Ascending aorta (tissue), 2 donors: ENCODE data around the gene KIRREL3. TPM values are rescaled to one million over a fixed set of nuclear protein-coding genes. Genes with fewer than 3 reads are reported as not detected.

Experiments used
- DNase-seq, 2 donors: peaks; one replicate each; pipeline ENCODE4 v3.0.0-alpha.2; 2019; ENCODE audit warnings: low spot score in 2 of 2
- H3K27ac ChIP-seq, 2 donors: fragments of 200-600 bp; sonication (generic); one replicate each; pipeline ENCODE4 v1.5.1; 2016 to 2017; ENCODE audit warnings: mild to moderate bottlenecking in 1 of 2
- H3K27me3 ChIP-seq: fragments of 200-600 bp; sonication (generic); one replicate; pipeline ENCODE4 v1.5.1; 2017
- H3K36me3 ChIP-seq, 2 donors: fragments of 200-600 bp; sonication (generic); one replicate each; pipeline ENCODE4 v1.5.1; 2016
- H3K4me1 ChIP-seq, 2 donors: fragments of 200-600 bp; sonication (generic); one replicate each; pipeline ENCODE4 v1.5.1; 2016 to 2017; ENCODE audit warnings: mild to moderate bottlenecking in 1 of 2
- H3K4me3 ChIP-seq, 2 donors: fragments of 200-600 bp; sonication (generic); one replicate each; pipeline ENCODE4 v1.5.1; 2016 to 2017; ENCODE audit warnings: mild to moderate bottlenecking in 1 of 2
- H3K9me3 ChIP-seq, 2 donors: fragments of 200-600 bp; sonication (generic); one replicate each; pipeline ENCODE4 v1.5.1; 2016
- intact Hi-C: fragments of 100-400 bp; cut with DNase I; formaldehyde crosslinking; loops from one replicate; pipeline ENCODE4 v1.15.1; 2023
- total RNA-seq: library from RNA; depleted of rRNA; stranded (reverse); fragments of >200 nt; gene quantifications from one replicate; pipeline ENCODE4 v1.1.0, GENCODE V29; 2016
- TF ChIP-seq, protein P1 (sequence below), 3 experiments: fragments of 200-600 bp in 2 of 3; fragments of 450-650 bp in 1 of 3; sonication (generic) in 2 of 3; IDR thresholded peaks; one replicate each; pipeline ENCODE4 v1.5.1; 2016 to 2019; ENCODE audit warnings: antibody characterized with exemption in 3 of 3, mild to moderate bottlenecking in 1 of 3, moderate library complexity in 1 of 3

KIRREL3 gene
- total RNA-seq, 1 donor from 2014 or later = not detected

DNA sequence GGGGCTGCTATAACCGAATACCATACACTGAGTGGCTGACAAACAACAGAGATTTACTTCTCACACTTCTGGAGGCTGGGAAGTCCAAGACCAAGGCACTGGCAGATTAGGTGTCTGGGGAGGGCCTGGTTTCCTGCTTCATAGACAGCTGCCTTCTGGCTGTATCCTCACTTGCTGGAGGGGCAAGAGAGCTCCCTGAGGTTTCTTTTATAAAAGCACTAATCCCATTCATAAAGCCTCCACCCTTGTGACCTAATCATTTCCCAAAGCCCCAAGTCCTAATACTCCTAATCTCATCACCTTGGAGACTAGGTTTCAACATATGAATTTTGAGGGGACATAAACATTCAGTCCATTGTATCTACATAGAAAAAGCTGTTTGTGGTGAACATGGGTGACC lies 131.8 kb downstream of the KIRREL3 start:
- intact Hi-C loops = no loop called here
- Histone ChIP-seq H3K9me3 (no peaks in the 10 kb centered on the region), H3K4me1 (no peaks in the 10 kb centered on the region), H3K4me3 (no peak overlapping the region), H3K27me3 (no peaks in the 10 kb centered on the region), H3K36me3 (no peaks in the 10 kb centered on the region), H3K27ac (no peak overlapping the region)
- no peak for DNase-seq
- TF ChIP-seq, protein P1, sequence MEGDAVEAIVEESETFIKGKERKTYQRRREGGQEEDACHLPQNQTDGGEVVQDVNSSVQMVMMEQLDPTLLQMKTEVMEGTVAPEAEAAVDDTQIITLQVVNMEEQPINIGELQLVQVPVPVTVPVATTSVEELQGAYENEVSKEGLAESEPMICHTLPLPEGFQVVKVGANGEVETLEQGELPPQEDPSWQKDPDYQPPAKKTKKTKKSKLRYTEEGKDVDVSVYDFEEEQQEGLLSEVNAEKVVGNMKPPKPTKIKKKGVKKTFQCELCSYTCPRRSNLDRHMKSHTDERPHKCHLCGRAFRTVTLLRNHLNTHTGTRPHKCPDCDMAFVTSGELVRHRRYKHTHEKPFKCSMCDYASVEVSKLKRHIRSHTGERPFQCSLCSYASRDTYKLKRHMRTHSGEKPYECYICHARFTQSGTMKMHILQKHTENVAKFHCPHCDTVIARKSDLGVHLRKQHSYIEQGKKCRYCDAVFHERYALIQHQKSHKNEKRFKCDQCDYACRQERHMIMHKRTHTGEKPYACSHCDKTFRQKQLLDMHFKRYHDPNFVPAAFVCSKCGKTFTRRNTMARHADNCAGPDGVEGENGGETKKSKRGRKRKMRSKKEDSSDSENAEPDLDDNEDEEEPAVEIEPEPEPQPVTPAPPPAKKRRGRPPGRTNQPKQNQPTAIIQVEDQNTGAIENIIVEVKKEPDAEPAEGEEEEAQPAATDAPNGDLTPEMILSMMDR (IDR thresholded peaks at IDR 0.05) = no peak

DNA sequence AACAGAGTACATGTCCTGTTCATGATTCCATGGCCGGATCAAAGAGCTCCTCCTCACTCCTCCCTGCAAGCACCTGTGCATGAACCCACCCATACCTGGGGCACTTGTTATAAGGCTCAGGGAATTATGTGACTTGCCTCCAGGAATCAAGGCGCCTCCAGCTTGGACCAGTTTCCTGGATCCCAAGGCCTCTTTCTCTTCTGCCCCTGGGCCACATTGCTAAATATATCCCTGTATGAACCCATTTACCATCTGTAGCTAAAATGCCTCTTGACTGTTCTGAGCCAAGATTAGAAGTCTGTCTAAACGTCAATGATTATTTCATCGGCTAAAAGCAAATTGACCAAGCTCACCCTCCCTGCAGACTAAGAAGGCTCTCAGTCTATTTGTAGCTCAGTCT lies 135.6 kb downstream of the KIRREL3 start:
- intact Hi-C loops = no loop called here

DNA sequence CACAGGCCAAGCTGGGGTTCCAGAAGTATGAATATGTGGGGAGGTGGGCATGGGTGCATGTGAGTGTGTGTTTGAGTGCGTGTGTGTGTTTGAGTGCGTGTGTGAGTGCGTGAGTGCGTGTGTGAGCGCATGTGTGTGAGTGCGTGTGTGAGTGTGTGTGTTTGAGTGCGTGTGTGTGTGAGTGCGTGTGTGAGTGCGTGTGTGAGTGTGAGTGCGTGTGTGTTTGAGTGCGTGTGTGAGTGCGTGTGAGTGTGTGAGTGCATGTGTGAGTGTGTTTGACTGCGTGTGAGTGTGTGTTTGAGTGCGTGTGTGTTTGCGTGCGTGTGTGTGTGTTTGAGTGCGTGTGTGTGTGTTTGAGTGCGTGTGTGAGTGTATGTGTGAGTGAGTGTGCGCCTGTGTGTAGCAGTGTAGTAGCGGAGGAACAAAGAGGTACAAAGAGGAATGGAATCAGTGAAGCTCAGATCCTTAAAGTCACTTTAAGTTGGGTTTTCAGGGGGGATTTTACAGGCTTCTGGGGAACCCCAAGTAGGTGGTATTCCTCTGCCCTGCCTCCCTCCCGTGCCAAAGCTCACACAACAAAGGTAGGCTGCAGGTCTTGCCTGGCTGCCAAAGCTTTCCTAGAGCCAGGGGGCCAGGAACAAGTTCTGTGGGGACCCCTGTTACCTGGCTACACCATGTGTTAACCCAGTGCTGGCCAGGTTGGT lies 137.1 kb downstream of the KIRREL3 start:
- TF ChIP-seq, protein P1 (IDR thresholded peaks at IDR 0.05) = no peak
- intact Hi-C loops = no loop called here
- Histone ChIP-seq H3K27ac (no peak overlapping the region), H3K36me3 (no peaks in the 10 kb centered on the region), H3K27me3 (no peaks in the 10 kb centered on the region), H3K9me3 (no peaks in the 10 kb centered on the region), H3K4me3 (no peak overlapping the region), H3K4me1 (no peaks in the 10 kb centered on the region)
- DNase-seq = peak in 1 of 2 donors; percentile 21

More for the DNA sequence above, 135.6 kb downstream of the KIRREL3 start:
- Histone ChIP-seq H3K27ac (no peak overlapping the region), H3K4me1 (no peaks in the 10 kb centered on the region), H3K9me3 (no peaks in the 10 kb centered on the region), H3K4me3 (no peak overlapping the region), H3K36me3 (no peaks in the 10 kb centered on the region), H3K27me3 (no peaks in the 10 kb centered on the region)
- DNase-seq = no peak
- TF ChIP-seq, protein P1 (IDR thresholded peaks at IDR 0.05) = no peak

DNA sequence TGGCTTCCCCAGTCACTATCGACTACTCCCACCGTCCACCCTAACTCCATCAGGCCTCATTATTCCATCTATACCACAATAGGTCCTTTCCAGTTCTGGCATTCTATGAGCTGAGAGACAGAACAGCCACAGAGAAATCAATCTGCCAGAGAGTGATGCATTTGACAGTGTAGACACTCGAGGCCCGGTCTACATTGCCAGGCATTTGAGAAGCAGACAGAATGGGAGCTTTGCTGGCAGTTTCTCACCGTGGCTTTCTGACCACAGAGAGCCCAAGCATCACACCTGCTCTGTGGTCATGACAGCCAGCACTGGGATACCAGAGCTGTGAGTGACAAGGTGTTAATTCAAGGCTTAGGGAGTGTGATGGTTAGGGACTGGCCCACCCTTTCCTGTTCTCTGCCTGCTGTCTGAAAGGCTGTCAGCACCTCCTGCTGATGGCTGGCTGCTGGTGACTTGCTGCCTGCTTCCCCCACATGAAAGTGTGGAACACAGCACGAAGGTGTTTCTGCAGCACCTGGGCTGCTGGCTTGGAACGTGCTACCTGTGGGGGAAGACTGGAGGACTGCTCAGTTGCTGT lies 137.8 kb downstream of the KIRREL3 start:
- DNase-seq = peak in 1 of 2 donors; percentile 19
- H3K4me3 ChIP-seq = no peak overlapping the region
- H3K9me3 ChIP-seq = no peaks in the 10 kb centered on the region
- no peaks in the 10 kb centered on the region for H3K4me1 ChIP-seq
- intact Hi-C loops = no loop called here
- H3K36me3 ChIP-seq = no peaks in the 10 kb centered on the region
- TF ChIP-seq, protein P1 (IDR thresholded peaks at IDR 0.05) = no peak
- no peak overlapping the region for H3K27ac ChIP-seq
- H3K27me3 ChIP-seq = no peaks in the 10 kb centered on the region

DNA sequence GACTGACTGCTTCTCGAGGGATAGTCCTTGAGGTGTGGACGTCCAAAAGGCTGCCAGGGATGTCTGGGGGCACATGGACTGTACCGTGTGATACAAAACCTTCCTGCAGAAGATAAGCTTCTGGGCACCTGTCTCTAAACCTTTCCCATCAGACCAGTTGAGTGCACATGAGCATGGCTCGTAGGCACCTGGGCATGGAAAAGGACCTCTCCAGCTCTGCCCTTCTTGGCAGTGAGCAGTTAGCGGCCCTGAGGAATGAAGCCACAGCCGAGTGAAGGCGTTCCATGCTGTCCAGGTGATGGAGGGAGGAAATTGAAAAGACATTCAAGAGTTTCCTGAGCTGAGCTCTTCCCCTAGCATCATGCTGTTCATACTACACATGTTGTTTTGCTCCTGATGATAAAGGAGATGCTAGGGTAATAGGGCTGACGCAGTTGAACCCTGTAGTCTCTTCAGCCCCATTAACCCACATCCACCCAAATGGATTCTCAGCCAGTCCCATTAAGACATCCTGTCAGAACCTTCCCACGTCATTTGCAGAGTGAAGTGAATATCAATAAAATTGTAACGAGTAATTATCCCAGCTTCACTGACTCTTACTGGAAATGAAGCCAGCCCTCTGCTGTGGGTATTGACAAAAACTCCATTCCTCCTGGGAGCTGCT lies 138.6 kb downstream of the KIRREL3 start:
- Histone ChIP-seq H3K9me3 (no peaks in the 10 kb centered on the region), H3K4me3 (no peak overlapping the region), H3K4me1 (no peaks in the 10 kb centered on the region), H3K27ac (no peak overlapping the region), H3K36me3 (no peaks in the 10 kb centered on the region), H3K27me3 (no peaks in the 10 kb centered on the region)
- peak in 1 of 2 donors; percentile 24 for DNase-seq
- TF ChIP-seq, protein P1 (IDR thresholded peaks at IDR 0.05) = no peak
- intact Hi-C loops = no loop called here
